ENCODE data around the gene EMX2.

Gene EMX2

DNA sequence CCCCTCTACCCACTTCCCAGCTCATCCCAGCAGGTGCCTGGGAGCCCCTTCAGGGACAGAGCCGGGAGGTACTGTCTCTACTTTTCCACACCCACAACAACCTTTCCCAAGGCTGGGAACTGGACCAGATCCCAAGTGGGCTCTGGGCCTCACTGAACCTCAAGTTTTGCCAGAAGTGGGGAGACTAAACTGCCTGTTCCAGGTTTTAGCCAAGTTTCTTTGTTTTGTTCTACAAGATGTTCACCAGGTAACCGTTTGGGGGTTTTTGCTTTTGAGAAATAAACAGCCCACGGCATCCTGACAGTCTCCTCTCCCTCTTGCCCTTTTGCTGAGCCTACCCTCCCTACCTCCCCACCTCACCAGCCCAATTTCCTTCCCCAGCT lies 10.6 kb upstream of the EMX2 start:
- TF ChIP-seq TAF1 (IDR thresholded peaks at IDR 0.05; ENCODE audit: low read depth) (no peak), ZBTB7A (IDR thresholded peaks at IDR 0.05; ENCODE audit: low read depth) (no peak), TEAD4 (IDR thresholded peaks at IDR 0.05) (no peak), CEBPB (IDR thresholded peaks at IDR 0.05) (no peak), CREB1 (IDR thresholded peaks at IDR 0.05; ENCODE audit: low read depth) (no peak), EGR1 (IDR thresholded peaks at IDR 0.05) (no peak), EP300 (IDR thresholded peaks at IDR 0.05; ENCODE audit: borderline replicate concordance) (no peak), YY1 (IDR thresholded peaks at IDR 0.05; ENCODE audit: low read depth) (no peak), FOXM1 (IDR thresholded peaks at IDR 0.05; ENCODE audit: borderline replicate concordance, low read depth) (no peak), NFIC (IDR thresholded peaks at IDR 0.05) (no peak), TCF12 (IDR thresholded peaks at IDR 0.05; ENCODE audit: low read depth) (no peak), RAD21 (IDR thresholded peaks at IDR 0.05; ENCODE audit: low read depth) (no peak)
- TF ChIP-seq, protein P1, sequence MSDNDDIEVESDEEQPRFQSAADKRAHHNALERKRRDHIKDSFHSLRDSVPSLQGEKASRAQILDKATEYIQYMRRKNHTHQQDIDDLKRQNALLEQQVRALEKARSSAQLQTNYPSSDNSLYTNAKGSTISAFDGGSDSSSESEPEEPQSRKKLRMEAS (IDR thresholded peaks at IDR 0.05) = no peak
- TF ChIP-seq, protein P2, sequence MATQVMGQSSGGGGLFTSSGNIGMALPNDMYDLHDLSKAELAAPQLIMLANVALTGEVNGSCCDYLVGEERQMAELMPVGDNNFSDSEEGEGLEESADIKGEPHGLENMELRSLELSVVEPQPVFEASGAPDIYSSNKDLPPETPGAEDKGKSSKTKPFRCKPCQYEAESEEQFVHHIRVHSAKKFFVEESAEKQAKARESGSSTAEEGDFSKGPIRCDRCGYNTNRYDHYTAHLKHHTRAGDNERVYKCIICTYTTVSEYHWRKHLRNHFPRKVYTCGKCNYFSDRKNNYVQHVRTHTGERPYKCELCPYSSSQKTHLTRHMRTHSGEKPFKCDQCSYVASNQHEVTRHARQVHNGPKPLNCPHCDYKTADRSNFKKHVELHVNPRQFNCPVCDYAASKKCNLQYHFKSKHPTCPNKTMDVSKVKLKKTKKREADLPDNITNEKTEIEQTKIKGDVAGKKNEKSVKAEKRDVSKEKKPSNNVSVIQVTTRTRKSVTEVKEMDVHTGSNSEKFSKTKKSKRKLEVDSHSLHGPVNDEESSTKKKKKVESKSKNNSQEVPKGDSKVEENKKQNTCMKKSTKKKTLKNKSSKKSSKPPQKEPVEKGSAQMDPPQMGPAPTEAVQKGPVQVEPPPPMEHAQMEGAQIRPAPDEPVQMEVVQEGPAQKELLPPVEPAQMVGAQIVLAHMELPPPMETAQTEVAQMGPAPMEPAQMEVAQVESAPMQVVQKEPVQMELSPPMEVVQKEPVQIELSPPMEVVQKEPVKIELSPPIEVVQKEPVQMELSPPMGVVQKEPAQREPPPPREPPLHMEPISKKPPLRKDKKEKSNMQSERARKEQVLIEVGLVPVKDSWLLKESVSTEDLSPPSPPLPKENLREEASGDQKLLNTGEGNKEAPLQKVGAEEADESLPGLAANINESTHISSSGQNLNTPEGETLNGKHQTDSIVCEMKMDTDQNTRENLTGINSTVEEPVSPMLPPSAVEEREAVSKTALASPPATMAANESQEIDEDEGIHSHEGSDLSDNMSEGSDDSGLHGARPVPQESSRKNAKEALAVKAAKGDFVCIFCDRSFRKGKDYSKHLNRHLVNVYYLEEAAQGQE (IDR thresholded peaks at IDR 0.05; ENCODE audit: low read depth) = no peak
- TF ChIP-seq, protein P3, sequence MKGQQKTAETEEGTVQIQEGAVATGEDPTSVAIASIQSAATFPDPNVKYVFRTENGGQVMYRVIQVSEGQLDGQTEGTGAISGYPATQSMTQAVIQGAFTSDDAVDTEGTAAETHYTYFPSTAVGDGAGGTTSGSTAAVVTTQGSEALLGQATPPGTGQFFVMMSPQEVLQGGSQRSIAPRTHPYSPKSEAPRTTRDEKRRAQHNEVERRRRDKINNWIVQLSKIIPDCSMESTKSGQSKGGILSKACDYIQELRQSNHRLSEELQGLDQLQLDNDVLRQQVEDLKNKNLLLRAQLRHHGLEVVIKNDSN (IDR thresholded peaks at IDR 0.05) = no peak

DNA sequence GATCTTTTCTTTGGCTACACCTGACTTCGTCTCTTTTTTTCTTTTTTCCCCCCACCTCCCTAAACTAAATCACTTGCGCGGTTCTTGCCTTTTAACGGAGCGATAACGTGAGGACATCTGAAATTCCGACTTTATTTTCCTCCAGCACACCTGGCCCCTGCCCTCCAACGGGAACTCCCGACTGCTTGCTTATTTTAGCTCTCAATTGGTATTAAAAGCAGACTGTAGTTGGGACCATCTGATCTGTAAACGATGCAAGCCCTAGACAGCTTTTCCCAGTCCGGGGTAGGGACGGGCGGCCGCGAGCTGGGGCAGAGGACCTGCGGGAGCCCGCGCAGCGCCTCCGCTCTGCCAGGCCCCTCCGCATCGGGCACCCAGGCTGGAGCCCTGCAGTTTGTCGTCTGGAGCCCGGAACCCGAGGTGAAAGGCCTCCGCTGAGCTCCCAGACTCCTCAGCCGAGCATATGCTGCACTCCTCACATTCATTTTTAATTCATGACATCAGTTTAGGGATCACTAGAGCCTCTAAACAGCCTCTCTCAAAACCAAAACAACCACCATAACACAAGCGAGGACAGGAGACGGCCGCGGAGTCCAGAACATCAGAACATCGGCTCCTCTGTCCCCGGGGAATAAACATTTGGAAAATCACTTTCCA lies 10.0 kb upstream of the EMX2 start:
- TF ChIP-seq, protein P1 (IDR thresholded peaks at IDR 0.05) = no peak
- no peak for TF ChIP-seq CREB1 (IDR thresholded peaks at IDR 0.05; ENCODE audit: low read depth)
- TF ChIP-seq EGR1 (IDR thresholded peaks at IDR 0.05) = no peak
- TF ChIP-seq NFIC (IDR thresholded peaks at IDR 0.05) = no peak
- no peak for TF ChIP-seq YY1 (IDR thresholded peaks at IDR 0.05; ENCODE audit: low read depth)
- TF ChIP-seq CEBPB (IDR thresholded peaks at IDR 0.05) = no peak
- TF ChIP-seq FOXM1 (IDR thresholded peaks at IDR 0.05; ENCODE audit: borderline replicate concordance, low read depth) = no peak
- TF ChIP-seq ZBTB7A (IDR thresholded peaks at IDR 0.05; ENCODE audit: low read depth) = no peak
- TF ChIP-seq, protein P2 (IDR thresholded peaks at IDR 0.05; ENCODE audit: low read depth) = no peak

DNA sequence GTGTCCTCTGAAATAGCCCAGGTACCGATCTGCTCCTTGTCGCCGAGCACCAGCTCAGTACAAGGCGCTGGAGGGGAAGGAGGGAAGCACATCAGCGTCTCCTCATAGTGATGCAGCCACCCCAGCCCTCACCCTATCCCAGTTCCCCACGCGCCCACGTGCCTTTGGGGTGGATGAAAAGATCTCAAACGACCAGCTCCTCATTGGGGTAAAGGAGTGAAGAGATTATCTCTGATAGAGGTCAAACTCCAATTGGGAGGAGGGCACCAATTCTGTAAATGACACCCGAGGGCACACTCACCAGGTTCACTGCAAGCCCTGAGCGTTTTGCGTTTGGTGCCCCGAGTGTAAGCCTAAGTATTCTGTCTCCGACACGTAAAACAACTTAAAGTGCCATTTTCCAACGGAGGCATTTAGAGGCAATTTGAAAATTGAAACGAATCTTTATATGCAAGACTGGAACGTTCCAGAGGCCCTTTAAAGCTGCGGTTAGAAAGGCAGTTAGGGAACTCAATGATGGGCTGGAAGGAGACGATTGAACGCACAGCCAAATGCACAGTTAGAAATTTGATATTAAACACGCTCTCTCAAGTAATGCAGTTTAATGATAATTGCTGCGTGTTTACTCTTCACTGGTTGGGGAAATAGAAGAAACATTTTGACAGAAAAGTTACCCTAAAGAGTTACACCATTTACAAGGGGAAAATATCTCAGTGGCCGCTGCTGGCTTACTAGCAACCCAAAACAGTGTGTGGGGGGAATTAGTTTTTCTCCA lies 8.9 kb upstream of the EMX2 start:
- TF ChIP-seq CEBPB (IDR thresholded peaks at IDR 0.05) (no peak), ZBTB7A (IDR thresholded peaks at IDR 0.05; ENCODE audit: low read depth) (no peak), RAD21 (IDR thresholded peaks at IDR 0.05; ENCODE audit: low read depth) (no peak)

DNA sequence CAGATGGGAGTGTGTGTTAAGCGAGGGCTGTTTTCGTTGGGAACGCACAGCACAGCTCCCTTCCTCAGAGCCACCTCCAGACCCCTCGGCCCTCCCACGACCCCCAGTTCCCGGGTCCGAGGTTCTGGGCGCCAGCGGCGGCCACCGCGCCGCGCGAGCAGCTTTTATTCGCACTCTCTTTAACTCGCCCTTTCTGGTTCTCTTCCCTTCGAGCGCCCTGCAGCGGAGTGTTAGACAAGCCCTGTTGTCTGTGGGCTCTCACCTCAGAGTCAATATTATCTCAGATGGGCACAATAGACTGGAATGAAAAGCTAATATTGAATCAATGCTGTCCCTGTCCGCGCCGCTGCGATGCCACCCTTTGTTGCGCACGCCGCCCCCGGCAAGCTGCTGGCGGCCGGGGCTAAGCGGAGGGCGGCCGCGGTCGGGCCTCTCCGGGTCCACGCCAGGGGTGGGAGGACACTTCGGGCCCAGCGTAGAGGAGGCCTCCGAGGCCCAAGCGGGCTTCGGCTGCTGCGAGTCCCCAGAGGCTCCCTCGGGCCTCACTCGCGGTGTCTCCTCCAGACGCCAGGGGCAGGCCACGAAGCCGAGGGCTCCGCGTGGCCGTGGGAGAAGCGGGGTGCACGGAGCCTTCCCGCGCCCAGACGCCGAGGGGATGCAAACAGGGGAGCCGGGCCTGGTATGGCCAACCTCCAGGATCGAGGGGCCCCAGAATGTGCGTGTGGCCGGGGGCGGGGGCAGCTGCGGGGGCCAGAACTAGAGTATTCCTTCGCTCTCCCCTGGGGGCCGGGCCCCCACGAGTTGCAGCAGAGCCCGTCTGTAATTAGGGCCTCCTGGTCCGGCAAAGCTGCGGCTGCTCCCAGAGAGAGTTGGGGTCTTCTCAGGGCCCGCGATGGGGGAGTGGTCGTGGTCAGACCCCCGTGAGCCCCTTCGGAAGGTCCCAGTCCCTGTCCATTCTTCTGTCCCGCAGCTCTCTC lies 7.9 kb upstream of the EMX2 start:
- TF ChIP-seq TCF12 (IDR thresholded peaks at IDR 0.05; ENCODE audit: low read depth) (no peak), RAD21 (IDR thresholded peaks at IDR 0.05; ENCODE audit: low read depth) (no peak), CEBPB (IDR thresholded peaks at IDR 0.05) (no peak), EP300 (IDR thresholded peaks at IDR 0.05; ENCODE audit: borderline replicate concordance) (no peak)
- TF ChIP-seq, protein P3 (IDR thresholded peaks at IDR 0.05) = no peak
- TF ChIP-seq, protein P1 (IDR thresholded peaks at IDR 0.05) = no peak
